ENCODE measurements around the gene BTBD7. TPM values are rescaled to one million over a fixed set of nuclear protein-coding genes. Genes with fewer than 3 reads are reported as not detected.

BTBD7 gene
- total and polyA plus RNA-seq, 2 donors (not counting 3 experiments of a cell fraction or from before 2014, with no cell fraction given): 20.9 to 50.2 TPM

DNA sequence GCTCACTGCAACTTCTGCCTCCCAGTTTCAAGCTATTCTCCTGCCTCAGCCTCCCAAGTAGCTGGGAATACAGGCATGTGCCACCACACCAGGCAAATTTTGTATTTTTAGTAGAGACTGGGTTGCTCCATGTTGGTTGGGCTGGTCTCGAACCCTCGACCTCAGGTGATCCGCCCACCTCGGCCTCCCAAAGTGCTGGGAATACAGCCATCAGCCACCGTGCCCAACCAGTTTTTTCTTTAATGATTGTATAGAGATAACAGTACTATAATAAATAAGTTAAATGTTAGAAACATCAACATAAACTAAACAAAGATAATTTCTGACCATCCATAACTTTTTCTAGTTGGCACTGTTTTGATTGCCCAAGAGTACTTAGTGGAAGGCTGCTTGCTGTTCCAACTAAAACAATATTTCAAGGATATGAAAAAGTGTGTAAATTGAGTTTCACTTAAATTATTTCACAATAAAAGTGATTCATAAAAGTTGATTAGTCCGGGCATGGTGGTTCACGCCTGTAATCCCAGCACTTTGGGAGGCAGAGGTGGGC lies 131.6 kb downstream of the BTBD7 start:
- ChIA-PET CTCF (no interaction called here), POLR2A (no interaction called here)
- FAIRE-seq (no peak), DNase-seq (ENCODE audit: low read depth, low spot score) (no peak)
- Histone ChIP-seq H3K4me1 (ENCODE audit: control insufficient read depth, extremely low read depth, insufficient read depth, low read length) (peaks cover 7% of the 10 kb centered on the region), H3K27me3 (ENCODE audit: control insufficient read depth in 2 of 2, insufficient read depth in 2 of 2, low read length in 2 of 2) (no peaks in the 10 kb centered on the region), H3K9me1 (replicated peaks; ENCODE audit: control insufficient read depth, extremely low read depth, insufficient read depth, low read length) (no peaks in the 10 kb centered on the region), H3K9ac (replicated peaks; ENCODE audit: extremely low read depth, insufficient read depth, low read length) (no peak overlapping the region), H3K79me2 (ENCODE audit: control insufficient read depth, insufficient read depth, low read length) (peaks cover 17% of the 10 kb centered on the region), H3K9me3 (replicated peaks; ENCODE audit: control insufficient read depth, insufficient read depth, low read length) (no peaks in the 10 kb centered on the region), H3K4me2 (ENCODE audit: insufficient read depth, low read length) (no peak overlapping the region), H3K4me3 (replicated peaks in 1 of 3; ENCODE audit: insufficient read depth in 1 of 3, low read depth in 1 of 3, low read length in 3 of 3) (no peak overlapping the region), H3K36me3 (ENCODE audit: control insufficient read depth in 2 of 2, extremely low read depth in 1 of 2, insufficient read depth in 2 of 2, low read length in 2 of 2) (no peaks in the 10 kb centered on the region), H4K20me1 (replicated peaks; ENCODE audit: control insufficient read depth, extremely low read depth, insufficient read depth, low read length) (no peaks in the 10 kb centered on the region), H2AFZ (ENCODE audit: low read depth, low read length) (no peak overlapping the region), H3K27ac (ENCODE audit: insufficient read depth, low read depth, low read length) (no peak overlapping the region)
- BruUV-seq (replicated peaks): no TSS peak
- intact Hi-C loops (cut with micrococcal nuclease): no loop called here
- TF ChIP-seq JUN (IDR thresholded peaks at IDR 0.05; ENCODE audit: borderline replicate concordance, insufficient read depth, insufficient read length, low read depth) (no peak), MYC (IDR thresholded peaks at IDR 0.05; ENCODE audit: low read depth, low read length) (no peak), EZH2 (IDR thresholded peaks at IDR 0.05; ENCODE audit: borderline replicate concordance, low read depth, low read length, severe bottlenecking) (no peak)
- dilution Hi-C loops (cut with MboI; ENCODE audit: extremely low pct_ligation_motif_present, low sequenced_read_pairs): no loop called here

DNA sequence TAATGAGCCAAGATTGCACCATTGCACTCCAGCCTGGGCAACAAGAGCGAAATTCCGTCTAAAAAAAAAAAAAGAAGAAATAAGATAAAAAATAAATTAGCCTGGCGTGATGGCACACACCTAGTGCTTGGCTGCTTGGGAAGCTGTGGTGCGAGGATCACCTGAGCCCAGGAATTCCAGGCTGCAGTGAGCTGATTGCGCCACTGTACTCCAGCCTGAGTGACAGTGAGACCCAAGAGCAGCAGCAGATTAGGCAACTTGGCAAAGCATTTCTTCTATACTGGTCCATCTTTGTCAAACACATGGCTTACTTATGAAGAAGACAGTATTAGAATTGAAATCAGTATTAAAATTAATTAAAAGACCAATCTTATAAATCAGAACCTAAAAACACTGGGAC lies 132.3 kb downstream of the BTBD7 start:
- no peak overlapping the region for H3K4me2 ChIP-seq (ENCODE audit: insufficient read depth, low read length)
- intact Hi-C loops (cut with micrococcal nuclease): no loop called here
- H2AFZ ChIP-seq (ENCODE audit: low read depth, low read length): no peak overlapping the region
- no peak for TF ChIP-seq EZH2 (IDR thresholded peaks at IDR 0.05; ENCODE audit: borderline replicate concordance, low read depth, low read length, severe bottlenecking)
- TF ChIP-seq, protein P1, sequence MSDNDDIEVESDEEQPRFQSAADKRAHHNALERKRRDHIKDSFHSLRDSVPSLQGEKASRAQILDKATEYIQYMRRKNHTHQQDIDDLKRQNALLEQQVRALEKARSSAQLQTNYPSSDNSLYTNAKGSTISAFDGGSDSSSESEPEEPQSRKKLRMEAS (IDR thresholded peaks at IDR 0.05; ENCODE audit: insufficient read depth, insufficient read length): no peak
- TF ChIP-seq POLR2A (IDR thresholded peaks at IDR 0.05; ENCODE audit: low read depth, low read length): no peak
- TF ChIP-seq MYC (IDR thresholded peaks at IDR 0.05; ENCODE audit: low read depth, low read length): no peak
- TF ChIP-seq, protein P2, sequence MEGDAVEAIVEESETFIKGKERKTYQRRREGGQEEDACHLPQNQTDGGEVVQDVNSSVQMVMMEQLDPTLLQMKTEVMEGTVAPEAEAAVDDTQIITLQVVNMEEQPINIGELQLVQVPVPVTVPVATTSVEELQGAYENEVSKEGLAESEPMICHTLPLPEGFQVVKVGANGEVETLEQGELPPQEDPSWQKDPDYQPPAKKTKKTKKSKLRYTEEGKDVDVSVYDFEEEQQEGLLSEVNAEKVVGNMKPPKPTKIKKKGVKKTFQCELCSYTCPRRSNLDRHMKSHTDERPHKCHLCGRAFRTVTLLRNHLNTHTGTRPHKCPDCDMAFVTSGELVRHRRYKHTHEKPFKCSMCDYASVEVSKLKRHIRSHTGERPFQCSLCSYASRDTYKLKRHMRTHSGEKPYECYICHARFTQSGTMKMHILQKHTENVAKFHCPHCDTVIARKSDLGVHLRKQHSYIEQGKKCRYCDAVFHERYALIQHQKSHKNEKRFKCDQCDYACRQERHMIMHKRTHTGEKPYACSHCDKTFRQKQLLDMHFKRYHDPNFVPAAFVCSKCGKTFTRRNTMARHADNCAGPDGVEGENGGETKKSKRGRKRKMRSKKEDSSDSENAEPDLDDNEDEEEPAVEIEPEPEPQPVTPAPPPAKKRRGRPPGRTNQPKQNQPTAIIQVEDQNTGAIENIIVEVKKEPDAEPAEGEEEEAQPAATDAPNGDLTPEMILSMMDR (IDR thresholded peaks at IDR 0.05; ENCODE audit: extremely low read depth in 1 of 2, insufficient read depth in 1 of 2, low read depth in 1 of 2, low read length in 2 of 2): no peak
- TF ChIP-seq POLR2AphosphoS5 (IDR thresholded peaks at IDR 0.05; ENCODE audit: insufficient read depth, low read depth, low read length): no peak
- TF ChIP-seq FOS (IDR thresholded peaks at IDR 0.05; ENCODE audit: borderline replicate concordance, insufficient read depth, low read length): no peak
- no peak for TF ChIP-seq GATA2 (IDR thresholded peaks at IDR 0.05; ENCODE audit: insufficient read depth, insufficient read length, low read depth, low read length)
- no peak for TF ChIP-seq JUN (IDR thresholded peaks at IDR 0.05; ENCODE audit: borderline replicate concordance, insufficient read depth, insufficient read length, low read depth)
- dilution Hi-C loops (cut with MboI; ENCODE audit: extremely low pct_ligation_motif_present, low sequenced_read_pairs): no loop called here
- no peaks in the 10 kb centered on the region for H3K36me3 ChIP-seq (ENCODE audit: control insufficient read depth in 2 of 2, extremely low read depth in 1 of 2, insufficient read depth in 2 of 2, low read length in 2 of 2)
- BruUV-seq (replicated peaks): no TSS peak
- peaks cover under 1% of the 10 kb centered on the region for H3K4me1 ChIP-seq (ENCODE audit: control insufficient read depth, extremely low read depth, insufficient read depth, low read length)
- no peaks in the 10 kb centered on the region for H3K27me3 ChIP-seq (ENCODE audit: control insufficient read depth in 2 of 2, insufficient read depth in 2 of 2, low read length in 2 of 2)
- ChIA-PET CTCF (no interaction called here), POLR2A (no interaction called here)
- H3K9me1 ChIP-seq (replicated peaks; ENCODE audit: control insufficient read depth, extremely low read depth, insufficient read depth, low read length): no peaks in the 10 kb centered on the region
- no peak overlapping the region for H3K9ac ChIP-seq (replicated peaks; ENCODE audit: extremely low read depth, insufficient read depth, low read length)
- H4K20me1 ChIP-seq (replicated peaks; ENCODE audit: control insufficient read depth, extremely low read depth, insufficient read depth, low read length): no peaks in the 10 kb centered on the region
- no peak overlapping the region for H3K4me3 ChIP-seq (replicated peaks in 1 of 3; ENCODE audit: insufficient read depth in 1 of 3, low read depth in 1 of 3, low read length in 3 of 3)
- no peak for FAIRE-seq
- no peak for DNase-seq (ENCODE audit: low read depth, low spot score)
- H3K9me3 ChIP-seq (replicated peaks; ENCODE audit: control insufficient read depth, insufficient read depth, low read length): no peaks in the 10 kb centered on the region
- H3K27ac ChIP-seq (ENCODE audit: insufficient read depth, low read depth, low read length): no peak overlapping the region
- H3K79me2 ChIP-seq (ENCODE audit: control insufficient read depth, insufficient read depth, low read length): peaks cover 10% of the 10 kb centered on the region

Measured in endothelial cell of umbilical vein (primary cell).